Testis (tissue), 2 donors: Measurements from ENCODE around the gene OSBPL9.

Experiments used
- CTCF ChIP-seq, 3 experiments: fragments of 450-650 bp in 2 of 3; fragments of 200-600 bp in 1 of 3; sonication (generic) in 1 of 3; IDR thresholded peaks; one replicate each; pipeline ENCODE4 v1.5.1; 2016 to 2019; ENCODE audit warnings: antibody characterized with exemption in 3 of 3, mild to moderate bottlenecking in 2 of 3, moderate library complexity in 1 of 3
- POLR2A ChIP-seq: fragments of 450-650 bp; IDR thresholded peaks from one replicate; pipeline ENCODE4 v1.6.1; 2017; ENCODE audit warnings: antibody characterized with exemption, mild to moderate bottlenecking, moderate library complexity

- TF ChIP-seq CTCF (IDR thresholded peaks at IDR 0.05) = no peak
- TF ChIP-seq POLR2A = no peak
Observed at GRCh38 chr1:51794260-51794659, 177.4 kb downstream of the OSBPL9 start.
